GM21576 (cell line): Measurements from ENCODE around the gene FCGR2B.
A peak's percentile ranks its signal among the peaks of the same experiment; 100 is the strongest.
"Not testable (repeated sequence)": the region's sequence is repeated elsewhere in the genome, so short reads cannot be mapped to it uniquely, and the experiment has no call there.

ENCODE experiments used
- ATAC-seq: cut with Tn5 transposase; IDR thresholded peaks from one replicate; pipeline ENCODE4 v1.9.1; 2021; ENCODE audit warnings: mild to moderate bottlenecking, moderate library complexity; ENCODE audit not compliant: unreplicated experiment

Gene FCGR2B

GRCh38 chr1:161644855-161645254 is 18.1 kb upstream of the FCGR2B start:
- ATAC-seq, result not testable (repeated sequence)

GRCh38 chr1:161647507-161648360 is 15.2 kb upstream of the FCGR2B start:
- ATAC-seq, result not testable (repeated sequence)

GRCh38 chr1:161653541-161653940 is 9.4 kb upstream of the FCGR2B start:
- not testable (repeated sequence) for ATAC-seq

GRCh38 chr1:161653971-161654370 is 9.0 kb upstream of the FCGR2B start:
- ATAC-seq, result not testable (repeated sequence)

GRCh38 chr1:161658524-161658923 is 4.4 kb upstream of the FCGR2B start:
- not testable (repeated sequence) for ATAC-seq

GRCh38 chr1:161661660-161662311 is 1.2 kb upstream of the FCGR2B start:
- not testable (repeated sequence) for ATAC-seq

GRCh38 chr1:161663569-161663968 is 626 bp downstream of the FCGR2B start:
- peak; percentile 17 for ATAC-seq

- ATAC-seq, result not testable (repeated sequence)
These were observed 1.7 kb downstream of the FCGR2B start for GRCh38 chr1:161664689-161665088.

- ATAC-seq, result not testable (repeated sequence)
These were observed 8.4 kb downstream of the FCGR2B start for GRCh38 chr1:161671045-161672020.

- not testable (repeated sequence) for ATAC-seq
These were observed 10.5 kb downstream of the FCGR2B start for GRCh38 chr1:161673437-161673836.

GRCh38 chr1:161674447-161674846 is 11.5 kb downstream of the FCGR2B start:
- not testable (repeated sequence) for ATAC-seq

GRCh38 chr1:161674908-161675307 is 12.0 kb downstream of the FCGR2B start:
- ATAC-seq, result not testable (repeated sequence)

GRCh38 chr1:161676441-161676840 is 13.5 kb downstream of the FCGR2B start:
- no peak for ATAC-seq

- ATAC-seq, result no peak
These were observed 14.2 kb downstream of the FCGR2B start for GRCh38 chr1:161676958-161677689.

GRCh38 chr1:161678500-161678899 is 15.6 kb downstream of the FCGR2B start:
- no peak for ATAC-seq

- ATAC-seq, result no peak
These were observed 18.9 kb downstream of the FCGR2B start for GRCh38 chr1:161681879-161682278.

GRCh38 chr1:161688946-161689345 is 26.0 kb downstream of the FCGR2B start:
- ATAC-seq, result no peak

GRCh38 chr1:161691846-161692245 is 28.9 kb downstream of the FCGR2B start:
- ATAC-seq, result no peak

- not testable (repeated sequence) for ATAC-seq
These were observed 30.2 kb downstream of the FCGR2B start for GRCh38 chr1:161693020-161693712.

- not testable (repeated sequence) for ATAC-seq
These were observed 35.4 kb downstream of the FCGR2B start for GRCh38 chr1:161698302-161698701.
